Measurements from ENCODE around the gene CHPF.

DNA sequence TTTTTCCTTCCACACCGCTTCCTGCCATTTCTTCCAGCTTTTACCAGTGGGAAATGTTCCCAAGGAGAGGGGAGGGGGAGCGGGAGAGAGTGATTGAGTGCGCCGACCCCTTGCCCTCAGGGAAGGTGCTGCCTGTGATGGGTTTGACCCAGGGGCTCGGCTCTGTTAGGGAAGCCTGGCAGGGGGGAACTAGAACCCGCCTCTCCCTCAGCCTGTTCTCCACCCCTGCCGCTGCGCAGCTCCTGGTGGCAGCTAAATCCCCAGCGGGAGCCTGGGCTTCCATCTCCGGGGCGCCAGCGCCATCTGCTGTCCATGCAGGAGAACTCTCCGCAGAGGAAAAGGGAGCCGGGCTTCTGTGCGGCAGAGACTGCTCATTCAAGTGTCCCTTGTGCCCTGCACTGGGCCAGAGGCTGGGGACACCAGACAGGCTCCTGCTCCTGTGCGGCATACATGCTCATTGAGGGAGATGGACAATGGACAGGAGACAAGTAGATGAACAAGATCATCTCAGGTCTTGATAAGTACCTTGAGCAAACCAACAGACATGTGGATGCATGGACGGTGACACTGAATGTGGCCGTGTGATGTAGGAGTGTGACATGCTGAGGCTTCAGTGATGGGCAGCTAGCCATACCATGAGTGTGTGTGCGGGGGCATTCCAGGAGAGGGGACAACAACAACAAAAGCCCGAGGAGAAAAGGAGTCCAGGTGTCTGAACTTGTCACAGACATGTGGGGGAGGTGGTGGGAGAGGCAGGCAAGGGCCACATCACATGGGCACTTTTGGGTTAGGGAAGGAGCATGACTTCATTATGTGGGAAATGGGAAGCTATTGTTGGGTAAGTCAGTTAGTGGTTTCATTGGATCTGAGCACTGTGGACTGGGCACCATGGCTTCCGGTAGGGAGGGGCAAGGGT, 13.3 kb downstream of the CHPF start:
- TF ChIP-seq CTCF (IDR thresholded peaks at IDR 0.05; ENCODE audit: poor library complexity): peak; percentile 97
- TF ChIP-seq EZH2 (IDR thresholded peaks at IDR 0.05; ENCODE audit: borderline replicate concordance): no peak
- no peak for TF ChIP-seq EZH2phosphoT487 (IDR thresholded peaks at IDR 0.05; ENCODE audit: low read depth, severe bottlenecking, unreplicated experiment)

Data from hepatocyte (in vitro differentiated cells).